Neural progenitor cell (in vitro differentiated cells): ENCODE measurements around the gene CRELD2.

Source experiments
- EZH2 ChIP-seq: fragments of 200-600 bp; sonication (generic); IDR thresholded peaks from 2 replicates; pipeline ENCODE4 v1.6.1; 2017; ENCODE audit warnings: antibody characterized with exemption, mild to moderate bottlenecking, moderate library complexity
- EZH2phosphoT487 ChIP-seq: fragments of 200-600 bp; sonication (generic); IDR thresholded peaks from 2 replicates; pipeline ENCODE4 v1.6.1; 2017; ENCODE audit warnings: antibody characterized with exemption
- TF ChIP-seq, protein P1 (sequence below): fragments of 200-600 bp; sonication (generic); IDR thresholded peaks from 2 replicates; pipeline ENCODE4 v1.5.1; 2017; ENCODE audit warnings: antibody characterized with exemption, mild to moderate bottlenecking

DNA sequence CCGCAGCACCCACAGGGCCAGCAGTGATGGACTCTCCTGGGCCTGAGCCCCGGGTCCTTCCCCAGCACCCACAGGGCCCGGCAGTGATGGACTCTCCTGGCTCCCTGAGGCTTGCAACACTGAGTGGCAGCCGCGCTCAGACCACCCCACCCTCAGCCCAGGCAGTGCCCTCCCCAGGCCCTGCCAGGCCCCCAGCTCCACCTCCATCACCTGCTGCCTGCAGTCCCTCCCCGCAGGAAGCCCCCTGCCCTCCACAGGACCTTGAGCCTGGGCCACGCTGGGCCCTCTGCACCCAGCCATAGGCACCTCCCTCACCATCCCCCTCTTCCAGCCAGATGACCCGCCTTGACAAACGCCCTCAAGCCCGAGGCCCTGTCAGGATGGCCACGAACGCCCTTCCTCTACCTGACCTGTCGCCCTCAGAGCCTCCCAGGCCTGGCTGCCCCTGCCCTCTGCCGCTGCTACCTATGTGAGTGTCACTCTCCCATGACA, 11.6 kb upstream of the CRELD2 start:
- TF ChIP-seq, protein P1, sequence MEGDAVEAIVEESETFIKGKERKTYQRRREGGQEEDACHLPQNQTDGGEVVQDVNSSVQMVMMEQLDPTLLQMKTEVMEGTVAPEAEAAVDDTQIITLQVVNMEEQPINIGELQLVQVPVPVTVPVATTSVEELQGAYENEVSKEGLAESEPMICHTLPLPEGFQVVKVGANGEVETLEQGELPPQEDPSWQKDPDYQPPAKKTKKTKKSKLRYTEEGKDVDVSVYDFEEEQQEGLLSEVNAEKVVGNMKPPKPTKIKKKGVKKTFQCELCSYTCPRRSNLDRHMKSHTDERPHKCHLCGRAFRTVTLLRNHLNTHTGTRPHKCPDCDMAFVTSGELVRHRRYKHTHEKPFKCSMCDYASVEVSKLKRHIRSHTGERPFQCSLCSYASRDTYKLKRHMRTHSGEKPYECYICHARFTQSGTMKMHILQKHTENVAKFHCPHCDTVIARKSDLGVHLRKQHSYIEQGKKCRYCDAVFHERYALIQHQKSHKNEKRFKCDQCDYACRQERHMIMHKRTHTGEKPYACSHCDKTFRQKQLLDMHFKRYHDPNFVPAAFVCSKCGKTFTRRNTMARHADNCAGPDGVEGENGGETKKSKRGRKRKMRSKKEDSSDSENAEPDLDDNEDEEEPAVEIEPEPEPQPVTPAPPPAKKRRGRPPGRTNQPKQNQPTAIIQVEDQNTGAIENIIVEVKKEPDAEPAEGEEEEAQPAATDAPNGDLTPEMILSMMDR = no peak
- no peak for TF ChIP-seq EZH2phosphoT487
- TF ChIP-seq EZH2 = no peak
